NCI-H1105 (cell line): ENCODE measurements around the gene ERC2.
A peak's percentile ranks its signal among the peaks of the same experiment; 100 is the strongest.

Experiments used
- DNase-seq: peaks from one replicate; lab custom pipeline; 2025; lab: John Stamatoyannopoulos, UW

Gene ERC2

GRCh38 chr3:55678546-55679216 lies 789.6 kb downstream of the ERC2 start:
- DNase-seq: no peak

DNA sequence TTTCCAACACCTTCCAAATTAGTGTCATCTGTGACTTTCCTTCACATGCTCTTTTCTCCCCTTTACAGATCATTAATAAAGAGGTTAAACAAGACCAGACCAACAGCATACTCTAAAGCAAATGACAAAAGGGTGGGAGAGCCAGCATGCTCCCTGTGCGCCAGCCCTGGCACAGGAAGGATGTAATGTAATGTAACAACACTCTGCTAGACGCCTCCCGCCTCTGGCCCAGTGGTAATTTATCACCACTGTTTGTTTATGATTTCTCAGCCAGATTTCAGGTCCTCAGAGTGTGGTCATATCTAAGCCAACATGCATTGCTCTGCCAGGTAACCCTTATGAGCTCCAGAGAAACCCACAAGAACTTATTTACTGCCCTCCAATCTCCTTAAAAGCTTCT lies 791.6 kb downstream of the ERC2 start:
- DNase-seq: no peak

GRCh38 chr3:55675478-55675877 lies 792.8 kb downstream of the ERC2 start:
- DNase-seq: no peak

GRCh38 chr3:55673764-55674163 lies 794.5 kb downstream of the ERC2 start:
- DNase-seq: no peak

GRCh38 chr3:55669133-55669532 lies 799.1 kb downstream of the ERC2 start:
- no peak for DNase-seq

DNA sequence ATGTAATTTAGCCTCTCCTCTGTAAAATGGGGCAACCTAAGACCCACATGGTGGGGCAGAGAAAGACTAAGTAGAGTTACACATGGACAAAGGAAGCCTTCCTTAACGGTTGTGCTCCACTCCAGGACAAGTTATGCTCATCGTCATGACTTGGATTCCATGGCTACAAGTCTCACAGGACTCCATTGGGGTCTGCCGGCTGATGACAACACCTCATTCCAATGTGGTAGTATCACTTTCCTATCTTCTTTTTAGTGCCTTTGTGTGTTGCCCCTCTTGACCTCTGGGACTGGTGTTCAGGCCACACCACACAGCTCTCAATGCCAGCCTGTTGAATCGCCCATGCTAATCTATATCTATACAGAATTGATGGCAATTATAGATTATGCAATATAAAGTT lies 799.9 kb downstream of the ERC2 start:
- DNase-seq: no peak

- no peak for DNase-seq
These were observed 803.9 kb downstream of the ERC2 start for GRCh38 chr3:55664387-55664786.

DNA sequence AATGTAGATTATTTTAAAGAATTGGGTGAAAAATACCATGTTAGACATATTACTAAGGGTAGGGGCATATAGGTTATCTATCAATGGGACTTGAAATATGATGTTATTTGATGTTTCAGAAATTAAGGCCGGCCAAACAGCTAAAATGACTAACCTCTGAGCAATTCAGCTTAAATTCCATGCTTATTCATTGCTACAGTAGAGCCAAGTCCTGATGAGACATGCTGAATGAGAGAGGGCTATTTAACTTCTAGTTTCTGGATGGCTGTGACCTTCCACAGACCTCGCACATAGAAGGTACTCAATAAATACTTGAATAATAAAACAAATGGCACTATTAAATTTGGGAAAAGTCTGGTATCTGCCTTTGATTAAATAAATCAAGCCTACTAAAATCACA lies 805.6 kb downstream of the ERC2 start:
- DNase-seq: no peak

- no peak for DNase-seq
These were observed 806.7 kb downstream of the ERC2 start for GRCh38 chr3:55661571-55661970.

GRCh38 chr3:55661141-55661540 lies 807.1 kb downstream of the ERC2 start:
- DNase-seq: no peak

GRCh38 chr3:55660642-55661041 lies 807.6 kb downstream of the ERC2 start:
- DNase-seq: no peak

DNA sequence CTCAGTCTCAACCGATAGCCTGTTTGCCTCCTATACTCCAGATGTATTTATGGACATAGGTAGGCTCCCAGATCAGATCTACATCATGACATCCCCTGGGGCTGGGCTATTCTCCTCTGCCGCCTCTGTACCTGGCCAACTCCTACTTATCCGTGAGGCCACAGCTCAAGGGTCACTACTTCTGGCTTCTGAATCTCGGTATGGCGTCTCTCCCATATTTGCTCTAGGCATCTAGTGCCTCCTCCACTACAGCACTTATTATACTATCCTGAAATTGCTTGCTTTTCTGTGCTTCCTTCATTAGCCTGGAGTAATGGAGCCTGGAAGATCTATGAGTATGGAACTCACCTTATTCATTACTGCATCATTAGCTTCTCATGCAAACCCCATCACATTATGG lies 808.6 kb downstream of the ERC2 start:
- no peak for DNase-seq

DNA sequence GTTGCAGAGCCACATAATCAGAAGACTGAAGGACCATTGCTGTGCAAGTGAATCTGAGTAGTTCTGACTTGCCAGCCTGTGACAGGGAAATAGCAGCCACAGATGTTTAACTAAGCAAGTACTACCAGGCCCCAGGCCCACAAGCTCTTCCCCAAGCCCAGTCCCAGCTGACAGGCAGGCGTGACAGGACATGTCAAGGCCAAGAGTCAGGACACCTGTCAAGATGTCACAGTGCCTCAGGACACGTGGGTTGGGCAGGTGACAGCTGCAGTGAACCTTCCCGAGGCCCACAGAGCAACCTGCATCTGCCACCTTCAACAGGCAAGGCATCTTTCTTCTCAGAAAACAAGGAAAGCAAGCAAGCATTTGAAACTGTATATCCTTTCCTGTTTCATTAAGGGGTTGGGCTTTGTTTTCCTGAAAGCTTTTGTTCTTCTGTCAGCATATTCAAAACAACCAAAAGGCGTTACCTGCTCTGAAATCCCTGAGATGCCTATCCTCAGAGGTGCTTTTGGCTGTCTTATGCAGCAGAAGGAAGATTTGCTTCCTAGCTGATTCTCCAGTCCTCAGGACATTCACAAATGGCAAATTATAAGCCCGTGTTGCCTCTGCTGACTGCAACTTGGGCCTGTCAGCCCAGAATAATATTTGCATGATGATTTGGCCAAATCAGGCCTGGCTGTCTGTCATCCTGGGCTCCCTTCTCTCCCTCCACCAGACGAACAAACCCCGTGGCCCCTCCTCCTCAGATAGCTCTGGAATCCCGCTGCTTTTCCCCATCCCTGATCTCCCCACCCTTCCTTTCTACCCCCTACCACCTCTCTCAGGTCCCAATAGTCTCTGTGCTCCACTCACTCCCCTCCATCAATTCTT lies 809.3 kb downstream of the ERC2 start:
- DNase-seq: peak; percentile 1

GRCh38 chr3:55658270-55658669 lies 810.0 kb downstream of the ERC2 start:
- no peak for DNase-seq

DNA sequence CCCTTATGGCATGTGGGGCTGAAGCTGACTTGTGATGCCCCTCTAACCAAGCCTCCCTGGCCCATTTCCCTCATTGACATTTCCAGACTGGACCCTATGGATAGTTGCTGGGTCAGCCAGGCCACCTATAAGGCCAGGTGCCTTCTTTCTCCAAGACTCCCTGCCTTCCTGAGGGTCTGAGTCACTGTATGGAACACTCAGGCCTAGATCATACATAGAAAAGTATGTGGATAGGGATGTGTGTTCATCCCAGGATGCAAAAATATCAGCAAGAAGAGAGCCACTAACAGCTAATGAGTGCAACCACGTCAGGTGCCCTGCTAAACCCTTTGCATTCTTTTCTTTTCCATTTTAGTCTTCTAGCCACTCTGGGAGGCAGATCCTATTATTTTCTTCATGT lies 812.7 kb downstream of the ERC2 start:
- DNase-seq: no peak

DNA sequence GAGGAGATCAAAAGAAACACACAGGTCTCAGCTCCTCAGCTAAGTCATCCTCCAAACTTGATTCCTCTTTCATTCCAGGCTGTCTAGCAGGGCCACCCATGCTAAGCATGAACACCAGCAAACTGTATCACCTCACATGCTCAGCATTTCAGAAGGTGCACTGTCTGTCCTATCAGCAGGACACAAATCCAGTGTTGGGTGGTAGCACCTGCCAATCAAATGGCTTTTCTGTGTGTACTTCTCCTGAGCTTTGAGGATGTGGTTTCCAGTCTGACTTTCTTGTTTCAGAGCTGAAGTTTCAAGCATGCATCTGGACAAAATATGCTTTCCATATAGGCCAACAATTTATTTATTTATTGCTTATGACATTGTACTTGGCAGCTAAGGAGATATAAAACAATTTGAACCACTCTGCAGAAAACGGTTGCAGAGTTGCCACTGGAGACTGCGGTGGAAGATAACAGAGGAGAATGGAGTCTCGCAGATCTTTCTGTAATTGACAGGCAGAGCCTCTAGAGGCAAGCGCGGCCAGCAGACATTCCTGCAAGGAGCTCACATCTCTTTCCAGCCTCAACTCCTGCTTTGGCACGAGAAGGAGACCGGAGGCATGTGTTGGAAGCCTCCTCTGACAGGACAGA lies 814.0 kb downstream of the ERC2 start:
- DNase-seq: no peak

DNA sequence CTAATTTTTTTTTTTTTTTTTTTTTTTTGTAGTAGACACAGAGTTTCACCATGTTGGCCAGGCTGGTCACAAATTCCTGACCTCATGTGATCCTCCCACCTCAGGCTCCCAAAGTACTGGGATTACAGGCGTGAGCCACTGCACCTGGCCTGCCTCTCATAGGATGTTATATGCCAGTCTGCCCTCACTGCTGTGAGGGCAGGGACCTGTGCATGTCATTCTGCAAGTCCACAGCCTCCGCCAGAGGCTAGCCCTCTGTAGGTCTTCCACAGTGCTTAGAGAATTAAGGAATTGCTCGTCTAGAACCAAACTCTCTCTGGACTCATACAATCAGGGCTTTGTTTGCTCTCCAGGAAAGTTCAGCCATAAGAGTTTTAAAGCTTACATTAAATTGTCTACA lies 817.3 kb downstream of the ERC2 start:
- DNase-seq: no peak

DNA sequence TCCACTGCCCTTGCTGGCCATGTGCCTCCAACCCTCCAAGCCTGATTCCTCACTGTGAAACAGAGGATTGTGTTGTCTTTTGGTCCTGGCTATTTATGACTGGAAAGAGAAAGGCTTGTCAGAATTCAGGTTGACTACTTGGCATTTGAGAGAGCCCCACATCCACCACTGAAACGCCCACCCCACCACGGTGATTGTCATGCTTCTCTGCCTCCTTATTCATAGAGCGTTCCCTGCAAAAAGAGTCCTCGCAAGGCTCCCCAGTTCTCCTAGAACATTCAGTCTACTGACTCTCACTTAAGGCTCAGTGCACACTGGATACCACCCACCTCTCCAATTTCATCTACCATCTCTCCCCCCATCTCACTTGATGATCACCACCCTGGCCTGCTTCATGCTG lies 818.3 kb downstream of the ERC2 start:
- no peak for DNase-seq

DNA sequence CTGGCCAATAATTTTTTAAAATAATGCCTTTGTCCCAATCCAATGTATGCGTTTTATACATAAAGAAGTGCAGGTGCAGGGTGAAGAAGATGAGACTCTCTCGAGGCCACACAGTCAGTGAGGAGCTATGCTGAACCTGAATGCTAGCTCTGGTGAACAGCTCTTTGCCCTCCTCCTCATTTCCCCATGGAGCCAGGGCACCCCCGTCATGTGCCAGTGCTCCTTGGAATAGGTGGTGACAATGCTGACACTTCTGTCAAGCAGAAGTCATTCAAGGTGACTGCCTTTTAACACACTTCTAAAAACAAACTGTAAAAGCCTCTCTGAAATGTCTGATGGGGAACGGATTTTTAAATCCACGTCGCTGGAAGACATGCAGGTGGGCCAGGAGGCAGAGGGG lies 818.7 kb downstream of the ERC2 start:
- no peak for DNase-seq

GRCh38 chr3:55648591-55649318 lies 819.5 kb downstream of the ERC2 start:
- no peak for DNase-seq

- DNase-seq: no peak
These were observed 820.6 kb downstream of the ERC2 start for GRCh38 chr3:55647670-55648069.

DNA sequence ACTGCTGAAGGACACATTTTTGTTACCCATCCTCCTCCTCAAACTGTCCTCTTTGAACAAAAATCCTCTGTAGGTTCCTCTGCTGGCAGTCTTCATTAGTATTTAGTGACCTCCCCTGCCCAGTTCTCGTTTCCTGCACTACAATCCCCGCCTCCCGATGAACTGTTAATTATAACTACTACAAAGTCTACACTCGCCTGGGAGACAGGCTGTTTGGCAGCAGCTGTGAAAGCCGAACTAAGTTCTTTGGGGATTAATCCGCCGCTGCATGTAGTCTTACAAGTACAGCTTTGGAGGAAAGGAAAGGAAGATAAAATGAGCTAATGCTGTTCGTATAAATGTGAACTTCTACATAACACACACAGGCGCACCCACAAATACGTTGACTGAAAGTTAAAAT lies 821.2 kb downstream of the ERC2 start:
- no peak for DNase-seq
